ENCODE results near the gene NPAS2. TPM values are rescaled to one million over a fixed set of nuclear protein-coding genes. Genes with fewer than 3 reads are reported as not detected.

NPAS2 gene
- total and polyA plus RNA-seq, 2 experiments from 2014 or later, result 0.55 to 0.89 TPM

- Histone ChIP-seq H3K27ac (no peak overlapping the region), H3K4me3 (no peak overlapping the region), H3K9me3 (ENCODE audit: low read depth) (no peaks in the 10 kb centered on the region), H3K27me3 (no peaks in the 10 kb centered on the region), H3K4me1 (ENCODE audit: low read depth) (no peaks in the 10 kb centered on the region), H3K36me3 (no peaks in the 10 kb centered on the region)
- no peak for TF ChIP-seq CTCF (IDR thresholded peaks at IDR 0.05; ENCODE audit: low read depth, low read length)
- no peak for DNase-seq (ENCODE audit: low read depth in 1 of 2, low spot score in 1 of 2)
Observed at GRCh38 chr2:100960688-100961087, 140.7 kb downstream of the NPAS2 start.

GRCh38 chr2:100962366-100963025 lies 142.6 kb downstream of the NPAS2 start:
- Histone ChIP-seq H3K27ac (no peak overlapping the region), H3K4me3 (no peak overlapping the region), H3K36me3 (no peaks in the 10 kb centered on the region), H3K27me3 (no peaks in the 10 kb centered on the region), H3K4me1 (ENCODE audit: low read depth) (no peaks in the 10 kb centered on the region), H3K9me3 (ENCODE audit: low read depth) (no peaks in the 10 kb centered on the region)
- no peak for TF ChIP-seq CTCF (IDR thresholded peaks at IDR 0.05; ENCODE audit: low read depth, low read length)
- DNase-seq (ENCODE audit: low read depth in 1 of 2, low spot score in 1 of 2), result no peak

- no peak overlapping the region for H3K27ac ChIP-seq
- H3K4me3 ChIP-seq, result no peak overlapping the region
- DNase-seq (ENCODE audit: low read depth in 1 of 2, low spot score in 1 of 2), result no peak
- no peaks in the 10 kb centered on the region for H3K27me3 ChIP-seq
- no peaks in the 10 kb centered on the region for H3K4me1 ChIP-seq (ENCODE audit: low read depth)
- no peaks in the 10 kb centered on the region for H3K9me3 ChIP-seq (ENCODE audit: low read depth)
- TF ChIP-seq CTCF (IDR thresholded peaks at IDR 0.05; ENCODE audit: low read depth, low read length), result no peak
- H3K36me3 ChIP-seq, result no peaks in the 10 kb centered on the region
Observed at GRCh38 chr2:100963026-100963375, 143.1 kb downstream of the NPAS2 start.

- no peak for DNase-seq (ENCODE audit: low read depth in 1 of 2, low spot score in 1 of 2)
- no peak for TF ChIP-seq CTCF (IDR thresholded peaks at IDR 0.05; ENCODE audit: low read depth, low read length)
- Histone ChIP-seq H3K4me3 (no peak overlapping the region), H3K27ac (no peak overlapping the region), H3K4me1 (ENCODE audit: low read depth) (no peaks in the 10 kb centered on the region), H3K27me3 (no peaks in the 10 kb centered on the region), H3K36me3 (no peaks in the 10 kb centered on the region), H3K9me3 (ENCODE audit: low read depth) (no peaks in the 10 kb centered on the region)
Observed at GRCh38 chr2:100964222-100964621, 144.3 kb downstream of the NPAS2 start.

GRCh38 chr2:100964681-100965169 lies 144.8 kb downstream of the NPAS2 start:
- Histone ChIP-seq H3K36me3 (no peaks in the 10 kb centered on the region), H3K27me3 (no peaks in the 10 kb centered on the region), H3K4me1 (ENCODE audit: low read depth) (no peaks in the 10 kb centered on the region), H3K4me3 (no peak overlapping the region), H3K9me3 (ENCODE audit: low read depth) (no peaks in the 10 kb centered on the region), H3K27ac (no peak overlapping the region)
- DNase-seq (ENCODE audit: low read depth in 1 of 2, low spot score in 1 of 2), result no peak
- no peak for TF ChIP-seq CTCF (IDR thresholded peaks at IDR 0.05; ENCODE audit: low read depth, low read length)

All from cardiac muscle cell (in vitro differentiated cells and primary cell).